Measurements from ENCODE around the gene LZTR1. TPM values are rescaled to one million over a fixed set of nuclear protein-coding genes. Genes with fewer than 3 reads are reported as not detected.

Gene LZTR1
- total and polyA plus RNA-seq, 4 donors = 7.9 to 32.5 (median 13.2) TPM

DNA sequence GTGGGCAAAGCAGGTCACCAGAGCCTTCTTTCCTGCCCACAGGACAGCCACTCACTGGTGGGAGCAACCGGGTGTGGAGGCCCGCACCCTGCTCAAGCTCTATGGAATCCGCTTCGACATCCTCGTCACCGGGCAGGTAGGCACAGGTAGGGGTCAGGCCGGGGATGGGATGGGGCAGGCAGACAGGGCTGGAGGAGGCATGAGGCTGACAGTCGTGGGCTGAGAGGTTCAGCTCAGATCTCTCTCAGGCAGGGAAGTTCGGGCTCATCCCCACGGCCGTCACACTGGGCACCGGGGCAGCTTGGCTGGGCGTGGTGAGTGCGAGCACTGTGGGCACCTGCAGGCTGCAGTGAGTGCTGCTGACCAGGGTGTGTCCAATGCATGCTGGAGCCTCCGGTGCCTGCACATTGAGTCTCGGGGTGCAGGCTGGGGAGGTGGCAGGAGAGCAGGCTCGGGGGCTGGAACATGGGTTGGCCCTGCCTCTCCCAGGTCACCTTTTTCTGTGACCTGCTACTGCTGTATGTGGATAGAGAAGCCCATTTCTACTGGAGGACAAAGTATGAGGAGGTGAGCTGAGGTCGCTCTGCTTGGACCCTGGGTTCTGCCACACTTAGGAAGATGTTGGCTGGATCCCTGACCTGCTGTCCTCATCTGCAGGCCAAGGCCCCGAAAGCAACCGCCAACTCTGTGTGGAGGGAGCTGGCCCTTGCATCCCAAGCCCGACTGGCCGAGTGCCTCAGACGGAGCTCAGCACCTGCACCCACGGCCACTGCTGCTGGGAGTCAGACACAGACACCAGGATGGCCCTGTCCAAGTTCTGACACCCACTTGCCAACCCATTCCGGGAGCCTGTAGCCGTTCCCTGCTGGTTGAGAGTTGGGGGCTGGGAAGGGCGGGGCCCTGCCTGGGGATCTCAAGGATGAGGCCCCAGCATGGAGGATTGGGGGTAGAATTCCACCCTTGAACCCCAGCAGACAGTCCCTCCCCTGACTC, 44.0 kb downstream of the LZTR1 start:
- H3K4me3 ChIP-seq (ENCODE audit: low read depth in 1 of 3, low read length in 3 of 3) = no peak overlapping the region
- no peak overlapping the region for H3K9ac ChIP-seq (ENCODE audit: low read depth in 1 of 2, low read length in 2 of 2)
- WGBS = 93% methylated on average over 27 of the region's 27 CpGs
- DNase-seq (ENCODE audit: low spot score) = no peak
- H3K36me3 ChIP-seq (ENCODE audit: control insufficient read depth in 4 of 4, insufficient read depth in 3 of 4, low read depth in 1 of 4, low read length in 3 of 4) = no peaks in the 10 kb centered on the region
- no peak overlapping the region for H3K27ac ChIP-seq (ENCODE audit: low read depth in 1 of 2, low read length in 2 of 2)
- H3K4me1 ChIP-seq (ENCODE audit: control insufficient read depth in 4 of 4, insufficient read depth in 4 of 4, low read length in 3 of 4) = no peaks in the 10 kb centered on the region
- H3K27me3 ChIP-seq (ENCODE audit: control insufficient read depth in 4 of 4, insufficient read depth in 4 of 4, low read length in 3 of 4) = no peaks in the 10 kb centered on the region
- TF ChIP-seq HNF4A (conservative IDR thresholded peaks at IDR 0.05) (no peak), GABPA (IDR thresholded peaks at IDR 0.05 in 1 of 2, conservative IDR thresholded peaks at IDR 0.05 in 1 of 2) (no peak), YY1 (IDR thresholded peaks at IDR 0.05) (no peak), FOXA1 (IDR thresholded peaks at IDR 0.05) (no peak), NR2F2 (IDR thresholded peaks at IDR 0.05) (no peak), JUND (IDR thresholded peaks at IDR 0.05) (no peak), TAF1 (conservative IDR thresholded peaks at IDR 0.05) (no peak), EGR1 (IDR thresholded peaks at IDR 0.05; ENCODE audit: low read depth in 2 of 2) (no peak), RXRA (IDR thresholded peaks at IDR 0.05) (no peak), SP1 (IDR thresholded peaks at IDR 0.05) (no peak), FOXA2 (IDR thresholded peaks at IDR 0.05) (no peak)
- TF ChIP-seq, protein P1, sequence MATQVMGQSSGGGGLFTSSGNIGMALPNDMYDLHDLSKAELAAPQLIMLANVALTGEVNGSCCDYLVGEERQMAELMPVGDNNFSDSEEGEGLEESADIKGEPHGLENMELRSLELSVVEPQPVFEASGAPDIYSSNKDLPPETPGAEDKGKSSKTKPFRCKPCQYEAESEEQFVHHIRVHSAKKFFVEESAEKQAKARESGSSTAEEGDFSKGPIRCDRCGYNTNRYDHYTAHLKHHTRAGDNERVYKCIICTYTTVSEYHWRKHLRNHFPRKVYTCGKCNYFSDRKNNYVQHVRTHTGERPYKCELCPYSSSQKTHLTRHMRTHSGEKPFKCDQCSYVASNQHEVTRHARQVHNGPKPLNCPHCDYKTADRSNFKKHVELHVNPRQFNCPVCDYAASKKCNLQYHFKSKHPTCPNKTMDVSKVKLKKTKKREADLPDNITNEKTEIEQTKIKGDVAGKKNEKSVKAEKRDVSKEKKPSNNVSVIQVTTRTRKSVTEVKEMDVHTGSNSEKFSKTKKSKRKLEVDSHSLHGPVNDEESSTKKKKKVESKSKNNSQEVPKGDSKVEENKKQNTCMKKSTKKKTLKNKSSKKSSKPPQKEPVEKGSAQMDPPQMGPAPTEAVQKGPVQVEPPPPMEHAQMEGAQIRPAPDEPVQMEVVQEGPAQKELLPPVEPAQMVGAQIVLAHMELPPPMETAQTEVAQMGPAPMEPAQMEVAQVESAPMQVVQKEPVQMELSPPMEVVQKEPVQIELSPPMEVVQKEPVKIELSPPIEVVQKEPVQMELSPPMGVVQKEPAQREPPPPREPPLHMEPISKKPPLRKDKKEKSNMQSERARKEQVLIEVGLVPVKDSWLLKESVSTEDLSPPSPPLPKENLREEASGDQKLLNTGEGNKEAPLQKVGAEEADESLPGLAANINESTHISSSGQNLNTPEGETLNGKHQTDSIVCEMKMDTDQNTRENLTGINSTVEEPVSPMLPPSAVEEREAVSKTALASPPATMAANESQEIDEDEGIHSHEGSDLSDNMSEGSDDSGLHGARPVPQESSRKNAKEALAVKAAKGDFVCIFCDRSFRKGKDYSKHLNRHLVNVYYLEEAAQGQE (IDR thresholded peaks at IDR 0.05) = no peak
- TF ChIP-seq, protein P2, sequence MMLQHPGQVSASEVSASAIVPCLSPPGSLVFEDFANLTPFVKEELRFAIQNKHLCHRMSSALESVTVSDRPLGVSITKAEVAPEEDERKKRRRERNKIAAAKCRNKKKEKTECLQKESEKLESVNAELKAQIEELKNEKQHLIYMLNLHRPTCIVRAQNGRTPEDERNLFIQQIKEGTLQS (IDR thresholded peaks at IDR 0.05) = no peak
- TF ChIP-seq, protein P3, sequence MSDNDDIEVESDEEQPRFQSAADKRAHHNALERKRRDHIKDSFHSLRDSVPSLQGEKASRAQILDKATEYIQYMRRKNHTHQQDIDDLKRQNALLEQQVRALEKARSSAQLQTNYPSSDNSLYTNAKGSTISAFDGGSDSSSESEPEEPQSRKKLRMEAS (IDR thresholded peaks at IDR 0.05) = no peak
- H3K9me3 ChIP-seq (ENCODE audit: control insufficient read depth in 4 of 4, low read length in 3 of 4) = no peaks in the 10 kb centered on the region

DNA sequence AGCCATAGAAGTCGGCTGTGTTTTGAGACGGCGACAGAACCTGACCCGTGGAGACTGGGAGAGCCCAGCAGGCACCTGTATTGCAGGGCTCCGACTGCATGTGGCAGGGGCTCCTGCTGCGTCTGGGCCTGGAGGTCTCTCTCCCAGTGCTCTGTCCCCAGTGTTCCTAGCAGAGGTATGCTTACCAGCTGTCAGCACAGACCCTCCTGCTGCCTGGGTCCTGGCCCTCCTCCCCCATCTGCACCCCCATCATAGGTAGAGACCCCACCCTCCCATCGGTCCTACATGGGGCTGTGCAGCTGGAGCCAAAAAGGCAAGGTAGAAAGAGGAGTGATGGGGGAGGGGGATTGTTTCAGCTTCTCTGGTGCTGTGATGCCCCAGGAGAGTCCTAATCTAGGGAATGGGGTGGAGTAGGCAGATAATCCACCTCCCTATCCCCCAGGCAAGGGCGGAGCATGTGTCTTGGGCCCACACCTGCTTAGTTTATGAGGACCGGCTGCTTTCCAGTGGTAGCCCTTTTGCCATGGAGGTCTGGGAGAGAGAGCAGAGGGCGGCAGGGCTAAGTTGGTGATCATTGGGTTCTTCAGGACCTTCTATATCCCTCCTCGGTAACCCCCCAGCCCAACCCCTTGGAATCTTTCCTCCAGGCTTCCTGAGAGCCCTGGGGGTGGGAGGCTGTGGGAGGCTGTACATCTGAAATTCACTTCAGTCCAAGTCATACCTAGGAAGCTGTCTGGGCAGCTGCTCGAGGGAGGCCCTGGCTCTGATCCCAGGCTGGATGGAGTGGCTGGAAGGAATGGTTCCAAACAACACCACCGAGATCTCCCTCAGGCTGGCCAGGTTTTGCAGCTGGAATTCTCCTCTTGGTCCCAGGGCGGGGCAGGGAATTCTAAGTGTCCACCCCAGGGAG, 44.9 kb downstream of the LZTR1 start:
- Histone ChIP-seq H3K36me3 (ENCODE audit: control insufficient read depth in 4 of 4, insufficient read depth in 3 of 4, low read depth in 1 of 4, low read length in 3 of 4) (no peaks in the 10 kb centered on the region), H3K4me3 (ENCODE audit: low read depth in 1 of 3, low read length in 3 of 3) (no peak overlapping the region), H3K27me3 (ENCODE audit: control insufficient read depth in 4 of 4, insufficient read depth in 4 of 4, low read length in 3 of 4) (no peaks in the 10 kb centered on the region), H3K4me1 (ENCODE audit: control insufficient read depth in 4 of 4, insufficient read depth in 4 of 4, low read length in 3 of 4) (no peaks in the 10 kb centered on the region), H3K9ac (ENCODE audit: low read depth in 1 of 2, low read length in 2 of 2) (no peak overlapping the region), H3K9me3 (ENCODE audit: control insufficient read depth in 4 of 4, low read length in 3 of 4) (no peaks in the 10 kb centered on the region), H3K27ac (ENCODE audit: low read depth in 1 of 2, low read length in 2 of 2) (no peak overlapping the region)
- 84% methylated on average over 14 of the region's 14 CpGs for WGBS
- DNase-seq (ENCODE audit: low spot score) = no peak
- TF ChIP-seq, protein P1 (IDR thresholded peaks at IDR 0.05) = no peak
- TF ChIP-seq, protein P4, sequence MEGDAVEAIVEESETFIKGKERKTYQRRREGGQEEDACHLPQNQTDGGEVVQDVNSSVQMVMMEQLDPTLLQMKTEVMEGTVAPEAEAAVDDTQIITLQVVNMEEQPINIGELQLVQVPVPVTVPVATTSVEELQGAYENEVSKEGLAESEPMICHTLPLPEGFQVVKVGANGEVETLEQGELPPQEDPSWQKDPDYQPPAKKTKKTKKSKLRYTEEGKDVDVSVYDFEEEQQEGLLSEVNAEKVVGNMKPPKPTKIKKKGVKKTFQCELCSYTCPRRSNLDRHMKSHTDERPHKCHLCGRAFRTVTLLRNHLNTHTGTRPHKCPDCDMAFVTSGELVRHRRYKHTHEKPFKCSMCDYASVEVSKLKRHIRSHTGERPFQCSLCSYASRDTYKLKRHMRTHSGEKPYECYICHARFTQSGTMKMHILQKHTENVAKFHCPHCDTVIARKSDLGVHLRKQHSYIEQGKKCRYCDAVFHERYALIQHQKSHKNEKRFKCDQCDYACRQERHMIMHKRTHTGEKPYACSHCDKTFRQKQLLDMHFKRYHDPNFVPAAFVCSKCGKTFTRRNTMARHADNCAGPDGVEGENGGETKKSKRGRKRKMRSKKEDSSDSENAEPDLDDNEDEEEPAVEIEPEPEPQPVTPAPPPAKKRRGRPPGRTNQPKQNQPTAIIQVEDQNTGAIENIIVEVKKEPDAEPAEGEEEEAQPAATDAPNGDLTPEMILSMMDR (IDR thresholded peaks at IDR 0.05; ENCODE audit: low read depth, low read length, missing input control) = no peak
- TF ChIP-seq HNF4G (IDR thresholded peaks at IDR 0.05) (no peak), YY1 (IDR thresholded peaks at IDR 0.05) (no peak), GABPA (IDR thresholded peaks at IDR 0.05 in 1 of 2, conservative IDR thresholded peaks at IDR 0.05 in 1 of 2) (no peak), RAD21 (IDR thresholded peaks at IDR 0.05) (no peak), TAF1 (conservative IDR thresholded peaks at IDR 0.05) (no peak)
- TF ChIP-seq, protein P3 (IDR thresholded peaks at IDR 0.05) = no peak

All from liver (tissue), 9 donors.